Stimulated activated CD8-positive, alpha-beta memory T cell treated with anti-CD3 and anti-CD28 coated beads, Interleukin-12 subunit alpha, Interleukin-12 subunit beta, amount 100 ng/mL, for 1 hour (primary cell): ENCODE data around the gene UBE2S.

Experiments
- DNase-seq: peaks from one replicate; pipeline ENCODE4 v3.0.0-alpha.2; 2020; ENCODE audit warnings: low read depth

The UBE2S gene

GRCh38 chr19:55383279-55384130, 24.1 kb downstream of the UBE2S start:
- DNase-seq, result no peak

GRCh38 chr19:55382522-55383054, 25.0 kb downstream of the UBE2S start:
- DNase-seq, result no peak

GRCh38 chr19:55382013-55382412, 25.6 kb downstream of the UBE2S start:
- DNase-seq, result no peak

- no peak for DNase-seq
Observed at GRCh38 chr19:55379174-55379573, 28.4 kb downstream of the UBE2S start.

GRCh38 chr19:55377356-55378131, 30.0 kb downstream of the UBE2S start:
- no peak for DNase-seq

GRCh38 chr19:55376241-55376933, 31.2 kb downstream of the UBE2S start, which contains the start of gene TMEM190:
Gene TMEM190 (plus strand): TSS chr19:55376826. CDS start chr19:55376854, 28 bp downstream.
- no peak for DNase-seq

- no peak for DNase-seq
Observed at GRCh38 chr19:55373993-55374757, 33.4 kb downstream of the UBE2S start.

GRCh38 chr19:55373306-55373992, 34.1 kb downstream of the UBE2S start:
- no peak for DNase-seq

GRCh38 chr19:55372316-55373081, 35.1 kb downstream of the UBE2S start:
- no peak for DNase-seq

- no peak for DNase-seq
Observed at GRCh38 chr19:55370305-55370988, 37.1 kb downstream of the UBE2S start, which contains the start of gene IL11. Gene IL11 (minus strand): TSS chr19:55370463. CDS start chr19:55370310, 153 bp downstream.

- no peak for DNase-seq
Observed at GRCh38 chr19:55369653-55370304, 37.8 kb downstream of the UBE2S start.

GRCh38 chr19:55368701-55369563, 38.7 kb downstream of the UBE2S start:
- no peak for DNase-seq

GRCh38 chr19:55368106-55368505, 39.5 kb downstream of the UBE2S start:
- DNase-seq, result no peak

- no peak for DNase-seq
Observed at GRCh38 chr19:55366790-55367189, 40.8 kb downstream of the UBE2S start.

- no peak for DNase-seq
Observed at GRCh38 chr19:55365964-55366363, 41.6 kb downstream of the UBE2S start.

- DNase-seq, result no peak
Observed at GRCh38 chr19:55365245-55365644, 42.3 kb downstream of the UBE2S start.

GRCh38 chr19:55362990-55363716, 44.4 kb downstream of the UBE2S start, which contains the start of gene GARIN5B:
Gene GARIN5B (minus strand): TSS chr19:55363260. CDS start chr19:55363066, 194 bp downstream.
- no peak for DNase-seq
